Body of pancreas (tissue), 4 donors: ENCODE data around the gene EFNA1. TPM values are rescaled to one million over a fixed set of nuclear protein-coding genes. Genes with fewer than 3 reads are reported as not detected.

ENCODE experiments used
- ATAC-seq: fragments of 150-250 bp; one replicate; pipeline ENCODE4 v1.9.1; 2016
- DNase-seq, 4 donors: peaks; one replicate each; pipeline ENCODE4 v3.0.0-alpha.2; 2019
- H3K27ac ChIP-seq, 4 donors: fragments of 200-600 bp; sonication (generic); 1 replicate in 3 of 4; 2 replicates in 1 of 4; pipeline versions ENCODE4 v1.5.1 to v1.6.1; 2016 to 2019; ENCODE audit warnings: mild to moderate bottlenecking in 1 of 4, mixed read lengths in 1 of 4, moderate library complexity in 1 of 4
- H3K27me3 ChIP-seq, 2 donors: fragments of 200-600 bp; sonication (generic); one replicate each; pipeline ENCODE4 v1.6.0; 2016; ENCODE audit warnings: mild to moderate bottlenecking in 1 of 2
- H3K36me3 ChIP-seq, 2 donors: fragments of 200-600 bp; sonication (generic); replicated peaks in 1 of 2; 2 replicates each; pipeline ENCODE4 v1.5.1; 2016; ENCODE audit warnings: low read depth in 2 of 2; ENCODE audit not compliant: insufficient read depth in 1 of 2
- H3K4me1 ChIP-seq: fragments of 200-600 bp; sonication (generic); one replicate; pipeline ENCODE4 v1.6.0; 2016
- H3K4me3 ChIP-seq, 2 donors: fragments of 200-600 bp; sonication (generic); 1 replicate in 1 of 2; 2 replicates in 1 of 2; pipeline ENCODE4 v1.5.1; 2016 to 2019
- H3K9me3 ChIP-seq, 3 donors: fragments of 200-600 bp; sonication (generic); 1 replicate in 2 of 3; 2 replicates in 1 of 3; pipeline ENCODE4 v1.5.1; 2016
- POLR2A ChIP-seq, 3 donors: fragments of 450-650 bp; IDR thresholded peaks; one replicate each; pipeline ENCODE4 v1.6.1; 2016; ENCODE audit warnings: antibody characterized with exemption in 3 of 3, mild to moderate bottlenecking in 2 of 3
- WGBS, 2 donors: methylation state at CpG; one replicate each; pipeline ENCODE4 v1.1.5; 2017; 5-methylcytosine and 5-hydroxymethylcytosine counted together
- intact Hi-C: fragments of 100-400 bp; cut with DNase I; formaldehyde crosslinking; loops from one replicate; pipeline ENCODE4 v1.15.1; 2023
- total RNA-seq, 2 donors: library from RNA; depleted of rRNA; stranded (reverse); fragments of >200 nt; gene quantifications; one replicate each; pipeline ENCODE4 v1.1.0, GENCODE V29; 2016
- TF ChIP-seq, protein P1 (sequence below), 7 experiments: fragments of 450-650 bp in 4 of 7; fragments of 200-600 bp in 3 of 7; sonication (generic) in 3 of 7; IDR thresholded peaks; one replicate each; pipeline ENCODE4 v1.5.1; 2016 to 2019; ENCODE audit warnings: antibody characterized with exemption in 7 of 7

Gene EFNA1
- total RNA-seq, 2 donors from 2014 or later: 10.5 to 20.2 TPM

DNA sequence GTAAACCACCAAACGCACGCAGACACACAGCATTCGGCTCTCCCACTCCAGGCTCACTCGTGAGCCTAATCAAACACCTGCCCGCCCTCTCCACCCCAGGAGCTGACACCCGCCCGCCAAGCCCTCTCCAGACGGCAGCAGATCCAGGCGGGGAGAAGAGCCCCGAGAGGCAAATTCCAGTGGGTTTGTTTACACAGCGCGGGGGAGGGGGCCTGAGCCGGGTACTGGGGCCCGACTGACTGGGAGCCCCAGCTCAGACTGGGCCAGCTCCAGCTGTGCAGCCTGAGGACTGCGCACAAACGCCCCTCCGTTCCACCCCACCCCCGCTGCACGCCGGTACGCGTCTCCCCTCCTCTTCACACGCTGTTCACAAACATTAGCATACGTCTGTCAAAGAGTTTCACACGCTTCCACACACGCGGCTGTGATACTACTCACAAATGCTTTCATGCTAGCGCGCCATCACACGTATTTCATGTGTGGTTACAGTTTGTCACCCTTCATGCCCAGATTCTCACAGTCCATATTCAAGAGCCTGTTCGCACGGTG is 1.0 kb upstream of the EFNA1 start:
- peaks cover 0 to 1% of the 10 kb centered on the region in 2 donors for H3K36me3 ChIP-seq
- TF ChIP-seq, protein P1, sequence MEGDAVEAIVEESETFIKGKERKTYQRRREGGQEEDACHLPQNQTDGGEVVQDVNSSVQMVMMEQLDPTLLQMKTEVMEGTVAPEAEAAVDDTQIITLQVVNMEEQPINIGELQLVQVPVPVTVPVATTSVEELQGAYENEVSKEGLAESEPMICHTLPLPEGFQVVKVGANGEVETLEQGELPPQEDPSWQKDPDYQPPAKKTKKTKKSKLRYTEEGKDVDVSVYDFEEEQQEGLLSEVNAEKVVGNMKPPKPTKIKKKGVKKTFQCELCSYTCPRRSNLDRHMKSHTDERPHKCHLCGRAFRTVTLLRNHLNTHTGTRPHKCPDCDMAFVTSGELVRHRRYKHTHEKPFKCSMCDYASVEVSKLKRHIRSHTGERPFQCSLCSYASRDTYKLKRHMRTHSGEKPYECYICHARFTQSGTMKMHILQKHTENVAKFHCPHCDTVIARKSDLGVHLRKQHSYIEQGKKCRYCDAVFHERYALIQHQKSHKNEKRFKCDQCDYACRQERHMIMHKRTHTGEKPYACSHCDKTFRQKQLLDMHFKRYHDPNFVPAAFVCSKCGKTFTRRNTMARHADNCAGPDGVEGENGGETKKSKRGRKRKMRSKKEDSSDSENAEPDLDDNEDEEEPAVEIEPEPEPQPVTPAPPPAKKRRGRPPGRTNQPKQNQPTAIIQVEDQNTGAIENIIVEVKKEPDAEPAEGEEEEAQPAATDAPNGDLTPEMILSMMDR (IDR thresholded peaks at IDR 0.05): peak in 1 of 7 experiments; percentile 16
- TF ChIP-seq POLR2A (IDR thresholded peaks at IDR 0.05): no peak
- H3K4me1 ChIP-seq: peaks cover 52% of the 10 kb centered on the region
- 3 to 6% methylated on average over 21 to 32 of the region's 32 CpGs for WGBS, 2 donors
- H3K9me3 ChIP-seq: no peaks in the 10 kb centered on the region
- DNase-seq (peak; percentile 46 to 61 (median 50)), ATAC-seq (peak; percentile 7)
- H3K27ac ChIP-seq: peak overlapping the region; percentile 94 to 99 (median 98)
- H3K4me3 ChIP-seq: no peak overlapping the region
- intact Hi-C loops: loop anchor here (5.0 kb wide), 1 partner anchor 34 kb away; no protein-coding TSS in a partner anchor
- H3K27me3 ChIP-seq: no peaks in the 10 kb centered on the region

- DNase-seq: no peak
- Histone ChIP-seq H3K36me3 (peaks cover 0 to 4% of the 10 kb centered on the region in 2 donors), H3K27ac (peak overlapping the region; percentile 94 to 99 (median 98)), H3K27me3 (no peaks in the 10 kb centered on the region), H3K4me1 (peaks cover 67% of the 10 kb centered on the region), H3K9me3 (no peaks in the 10 kb centered on the region), H3K4me3 (peak overlapping the region; percentile 79 to 91)
- intact Hi-C loops: loop anchor here (5.0 kb wide), 1 partner anchor 36 kb away; no protein-coding TSS in a partner anchor
- 2 to 16% methylated on average over 1 to 17 of the region's 17 CpGs for WGBS, 2 donors
- TF ChIP-seq POLR2A (IDR thresholded peaks at IDR 0.05): no peak
- TF ChIP-seq, protein P1 (IDR thresholded peaks at IDR 0.05): no peak
- ATAC-seq: no peak
Observed at GRCh38 chr1:155127967-155128754, 485 bp downstream of the EFNA1 start.

DNA sequence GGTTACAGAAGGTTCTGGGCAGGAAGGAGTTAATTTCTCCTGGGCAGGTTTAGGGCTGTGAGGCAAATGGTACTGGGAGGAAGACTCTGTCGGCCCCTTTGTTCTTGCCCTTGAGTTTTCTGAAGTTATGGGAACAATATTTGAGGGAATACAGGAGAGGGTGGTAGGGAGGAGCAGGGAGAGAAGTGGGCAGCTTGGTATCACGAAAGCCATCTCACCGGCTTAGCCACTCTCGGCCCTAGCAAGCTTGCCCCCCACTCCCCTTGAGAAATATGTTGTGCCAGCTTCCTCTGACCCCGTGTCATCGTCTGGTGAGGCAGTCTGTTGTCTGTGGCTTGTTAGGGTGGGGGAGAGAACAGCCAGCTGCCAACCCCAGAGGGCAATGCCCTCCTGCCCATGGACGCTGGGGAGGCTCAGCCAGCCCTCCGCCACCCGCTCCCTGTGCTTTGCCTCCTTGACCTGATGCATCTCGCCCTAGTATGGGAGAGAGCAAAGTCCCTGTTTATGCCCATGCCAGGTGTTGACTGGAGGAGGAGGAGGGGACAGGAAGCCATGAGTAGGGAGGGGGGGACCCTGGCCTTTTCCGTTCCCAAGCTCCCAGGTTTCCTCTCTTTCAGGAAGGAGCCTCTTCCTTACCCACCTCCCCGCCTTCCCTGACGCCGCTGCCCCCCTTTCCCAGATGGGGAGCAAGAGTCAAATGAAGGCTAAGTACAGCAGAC is 1.2 kb downstream of the EFNA1 start:
- H3K27ac ChIP-seq: peak overlapping the region; percentile 94 to 99 (median 98)
- 1 to 3% methylated on average over 14 of the region's 14 CpGs for WGBS, 2 donors

DNA sequence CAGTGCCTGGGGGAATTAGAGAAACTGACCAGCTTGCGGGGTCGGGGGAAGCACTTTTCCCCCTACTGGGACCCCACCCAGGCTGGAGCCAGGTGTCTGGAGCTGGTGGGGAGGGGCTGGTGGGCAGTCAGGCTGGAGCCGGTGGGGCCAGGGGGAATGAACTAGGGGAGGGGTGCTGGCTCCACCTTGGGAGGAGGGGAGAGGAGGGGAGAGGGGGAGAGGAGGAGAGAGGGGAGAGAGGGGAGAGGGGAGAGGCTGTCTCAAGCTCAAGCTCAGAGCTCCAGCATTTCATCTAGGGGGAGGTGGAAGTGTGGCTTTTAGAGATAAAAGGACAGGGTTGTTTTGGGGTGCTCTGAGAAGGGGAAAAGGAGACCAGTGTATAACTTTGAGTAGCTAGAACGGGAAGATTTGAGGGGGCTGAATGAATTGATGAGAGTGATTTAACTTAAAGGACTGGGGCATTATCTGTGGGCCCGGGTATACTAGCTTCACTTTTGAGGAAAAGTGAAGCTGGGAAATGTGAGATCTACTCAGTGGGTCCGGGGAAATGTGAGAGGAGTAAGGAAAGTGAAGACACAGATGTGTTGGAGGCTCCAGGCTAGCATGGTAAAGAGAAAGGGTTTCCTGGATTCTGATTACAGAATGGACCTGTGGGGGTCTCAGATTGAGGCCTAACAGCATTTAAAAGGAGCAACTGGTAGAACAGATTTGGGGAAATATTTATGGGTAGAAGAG is 2.8 kb downstream of the EFNA1 start:
- Histone ChIP-seq H3K4me3 (peak overlapping the region in 1 of 2 donors; percentile 17), H3K36me3 (peaks cover 4 to 9% of the 10 kb centered on the region in 2 donors), H3K27me3 (no peaks in the 10 kb centered on the region), H3K27ac (peak overlapping the region; percentile 94 to 99 (median 98)), H3K4me1 (peaks cover 80% of the 10 kb centered on the region), H3K9me3 (no peaks in the 10 kb centered on the region)
- no peak for DNase-seq
- 14 to 16% methylated on average over 6 of the region's 6 CpGs for WGBS, 2 donors
- ATAC-seq: no peak
- intact Hi-C loops: loop anchor here (5.0 kb wide), 1 partner anchor 37 kb away; no protein-coding TSS in a partner anchor
- TF ChIP-seq, protein P1 (IDR thresholded peaks at IDR 0.05): no peak
- TF ChIP-seq POLR2A (IDR thresholded peaks at IDR 0.05): no peak

More for the DNA sequence above, 1.2 kb downstream of the EFNA1 start:
- DNase-seq (peak; percentile 65 to 84 (median 78)), ATAC-seq (peak; percentile 38)
- peak overlapping the region; percentile 51 to 79 for H3K4me3 ChIP-seq
- H3K27me3 ChIP-seq: no peaks in the 10 kb centered on the region
- peaks cover 74% of the 10 kb centered on the region for H3K4me1 ChIP-seq
- TF ChIP-seq, protein P1 (IDR thresholded peaks at IDR 0.05): no peak
- TF ChIP-seq POLR2A (IDR thresholded peaks at IDR 0.05): peak; percentile 67 to 69 (median 67)
- H3K36me3 ChIP-seq: peaks cover 4 to 6% of the 10 kb centered on the region in 2 donors
- intact Hi-C loops: loop anchor here (5.0 kb wide), 1 partner anchor 37 kb away; no protein-coding TSS in a partner anchor
- no peaks in the 10 kb centered on the region for H3K9me3 ChIP-seq
